ENCODE measurements around the gene SUMO3.

DNA sequence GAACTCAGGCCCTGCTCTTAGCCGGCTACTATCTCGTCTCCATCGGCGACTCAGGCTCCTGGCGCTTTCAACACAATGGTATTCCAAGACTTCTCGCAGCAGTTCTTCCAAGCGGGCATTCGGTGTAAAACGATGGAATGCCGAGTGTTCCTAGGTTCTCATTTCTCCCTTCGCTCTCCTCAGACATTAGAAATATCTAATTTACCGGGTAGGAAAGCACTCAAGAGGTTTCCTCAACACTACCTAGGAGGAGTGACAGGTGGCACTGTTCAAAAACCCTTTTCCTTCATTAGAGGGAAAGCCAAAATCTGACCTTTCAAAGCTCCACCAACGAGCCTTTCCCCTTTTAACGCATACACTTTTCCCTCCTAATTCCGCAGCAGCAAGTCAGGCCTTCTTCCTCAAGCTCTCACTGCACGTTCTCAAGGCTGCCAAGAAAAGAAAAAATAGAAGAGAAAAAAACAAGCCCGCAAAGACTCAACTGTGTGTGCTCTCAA is 16.8 kb downstream of the SUMO3 start:
- TF ChIP-seq POLR2A (IDR thresholded peaks at IDR 0.05; ENCODE audit: low read length): no peak
- TF ChIP-seq GATA1 (IDR thresholded peaks at IDR 0.05; ENCODE audit: low read depth, low read length): no peak

Measured in erythroblast (primary cell).